ENCODE measurements around the gene SLC25A30. TPM values are rescaled to one million over a fixed set of nuclear protein-coding genes. Genes with fewer than 3 reads are reported as not detected.

Gene SLC25A30
- total and polyA plus RNA-seq, 2 of the 13 experiments (the other 11 are each of a cell fraction or from before 2014, with no cell fraction given) = 19.6 to 22.5 TPM

GRCh38 chr13:45364876-45365557 is 53.2 kb downstream of the SLC25A30 start (continued):
- TF ChIP-seq ZNF747 (CRISPR knock-in tag; IDR thresholded peaks at IDR 0.05; ENCODE audit: borderline replicate concordance) = no peak

- FAIRE-seq = no peak
- no peaks in the 10 kb centered on the region for H3K27me3 ChIP-seq (ENCODE audit: control insufficient read depth in 1 of 2, insufficient read depth in 2 of 2, low read length in 2 of 2)
- no TSS peak for BruUV-seq (replicated peaks)
- POLR2A ChIA-PET = interaction anchor here (1.0 kb wide), 1 partner anchor 22 kb away, joined by 5 read pairs; the partner anchor contains the start of gene TPT1
- ATAC-seq = peak; percentile 86
- no peaks in the 10 kb centered on the region for H3K9me3 ChIP-seq (ENCODE audit: low read length)
- no peak overlapping the region for H3K4me3 ChIP-seq (replicated peaks in 1 of 3; ENCODE audit: insufficient read depth in 1 of 3, low read depth in 2 of 3, low read length in 3 of 3)
- no peaks in the 10 kb centered on the region for H4K20me1 ChIP-seq (ENCODE audit: insufficient read depth, low read length)
- in situ Hi-C loops (cut with HindIII; ENCODE audit: extremely low pct_ligation_motif_present, low pct_unique_long_range_greater_than_20kb) (no loop called here), intact Hi-C loops (cut with micrococcal nuclease; ENCODE audit: unreplicated experiment) (no loop called here)
- no peak overlapping the region for H2AFZ ChIP-seq (ENCODE audit: low read length)
- H3K79me2 ChIP-seq (ENCODE audit: insufficient read depth, low read length) = no peaks in the 10 kb centered on the region
- DNase-seq (ENCODE audit: low spot score) = peak; percentile 25
- H3K36me3 ChIP-seq (replicated peaks in 1 of 2; ENCODE audit: control insufficient read depth in 1 of 2, insufficient read depth in 2 of 2, low read length in 2 of 2) = peaks cover 4 to 9% of the 10 kb centered on the region in 2 experiments
- no peak overlapping the region for H3K9ac ChIP-seq (ENCODE audit: insufficient read depth, low read depth, low read length)
- TF ChIP-seq PBX2 (CRISPR knock-in tag; IDR thresholded peaks at IDR 0.05) = 0 out of 2 replicates have a peak, but pooled peaks have one; percentile 8
- peak; percentile 35 for TF ChIP-seq STAG1 (CRISPR knock-in tag; IDR thresholded peaks at IDR 0.05)
- no peak for TF ChIP-seq SNRNP70 (IDR thresholded peaks at IDR 0.05; ENCODE audit: low read depth, low read length)
- TF ChIP-seq ZNF674 (CRISPR knock-in tag; IDR thresholded peaks at IDR 0.05; ENCODE audit: low read depth) = no peak
- TF ChIP-seq SMC3 (IDR thresholded peaks at IDR 0.05; ENCODE audit: low read length) = peak; percentile 16; the same call in 1 of the 2 replicates
- TF ChIP-seq IKZF5 (CRISPR knock-in tag; IDR thresholded peaks at IDR 0.05) = no peak
- TF ChIP-seq CTCF (CRISPR knock-in tag; IDR thresholded peaks at IDR 0.05) = peak; percentile 60
- no peak for TF ChIP-seq DZIP1 (CRISPR knock-in tag; IDR thresholded peaks at IDR 0.05)
- no peak for TF ChIP-seq TAF15 (IDR thresholded peaks at IDR 0.05; ENCODE audit: low read depth, low read length, poor library complexity, severe bottlenecking)
- TF ChIP-seq EEA1 (CRISPR knock-in tag; IDR thresholded peaks at IDR 0.05; ENCODE audit: borderline replicate concordance) = no peak
- TF ChIP-seq SP1 (IDR thresholded peaks at IDR 0.05) = no peak
- 0 out of 2 replicates have a peak, but pooled peaks have one; percentile 11 for TF ChIP-seq SP1 (CRISPR knock-in tag; IDR thresholded peaks at IDR 0.05)
- peak; percentile 17 for TF ChIP-seq XRCC5 (optimal IDR thresholded peaks at IDR 0.05; ENCODE audit: low read length)
- 80% methylated on average over 2 of the region's 2 CpGs for WGBS (ENCODE audit: low lambda C conversion rate)
- no peak overlapping the region for H3K4me2 ChIP-seq (ENCODE audit: low read depth, low read length)
- no peak overlapping the region for H3K27ac ChIP-seq (ENCODE audit: extremely low read length, insufficient read depth, low read length)
- CTCF ChIA-PET (ENCODE audit: low intra/inter-chr PET ratio, low total read pairs) = interaction anchor here (0.9 kb wide), 1 partner anchor 30 kb away, joined by 3 read pairs; no protein-coding TSS in a partner anchor
- H3K4me1 ChIP-seq (ENCODE audit: insufficient read depth, low read length) = peaks cover 10% of the 10 kb centered on the region
Measured at GRCh38 chr13:45362939-45363338, 55.2 kb downstream of the SLC25A30 start.

All from HepG2 (cell line).